Naive thymus-derived CD4-positive, alpha-beta T cell (primary cell): ENCODE measurements around the gene ZNF416. TPM values are rescaled to one million over a fixed set of nuclear protein-coding genes. Genes with fewer than 3 reads are reported as not detected.

Source experiments
- ATAC-seq: fragments of 150-1000 bp; cut with Tn5 transposase; 2 replicates; pipeline ENCODE4 v1.10.0; 2021; ENCODE audit warnings: mild to moderate bottlenecking, moderate library complexity
- CTCF ChIA-PET: fragments of 350-600 bp; sonication (Branson Sonifier 250); formaldehyde crosslinking; loops from one replicate; lab custom pipeline; 2021; ENCODE audit warnings: antibody characterized with exemption; lab: Charles Lee
- POLR2A ChIA-PET: fragments of 350-600 bp; sonication (Branson Sonifier 250); formaldehyde crosslinking; loops from one replicate; lab custom pipeline; 2021; ENCODE audit warnings: antibody characterized with exemption, inconsistent platforms; lab: Charles Lee
- DNase-seq, 9 donors: peaks; one replicate each; pipeline versions ENCODE4 v3.0.0 to v3.0.0-alpha.2; 2020 to 2022; ENCODE audit warnings: mixed read lengths in 1 of 9
- H3K27ac ChIP-seq: one replicate; pipeline ENCODE4 v1.7.0; 2013; ENCODE audit warnings: mild to moderate bottlenecking, low read depth, low read length, moderate library complexity
- H3K27me3 ChIP-seq, 2 donors: one replicate each; pipeline ENCODE4 v1.7.0; 2013; ENCODE audit warnings: low read length in 2 of 2, mild to moderate bottlenecking in 2 of 2, moderate library complexity in 2 of 2; ENCODE audit not compliant: control insufficient read depth in 2 of 2, insufficient read depth in 2 of 2
- H3K36me3 ChIP-seq, 3 experiments: 1 replicate in 2 of 3; 2 replicates in 1 of 3; pipeline ENCODE4 v1.7.0; 2013; ENCODE audit warnings: low read length in 3 of 3, mild to moderate bottlenecking in 3 of 3, moderate library complexity in 1 of 3; ENCODE audit not compliant: insufficient read depth in 3 of 3, control insufficient read depth in 2 of 3
- H3K4me1 ChIP-seq, 2 donors: one replicate each; pipeline ENCODE4 v1.7.0; 2013; ENCODE audit warnings: low read length in 2 of 2, mild to moderate bottlenecking in 2 of 2, moderate library complexity in 1 of 2; ENCODE audit not compliant: control insufficient read depth in 2 of 2, insufficient read depth in 2 of 2
- H3K4me3 ChIP-seq: 2 replicates; pipeline ENCODE4 v1.7.0; 2013; ENCODE audit warnings: mild to moderate bottlenecking, low read length
- H3K9me3 ChIP-seq, 3 experiments: 1 replicate in 2 of 3; 2 replicates in 1 of 3; pipeline ENCODE4 v1.7.0; 2013; ENCODE audit warnings: low read length in 3 of 3; ENCODE audit not compliant: control insufficient read depth in 2 of 3
- H3K27ac Mint-ChIP-seq, 9 donors: one replicate each; pipeline ENCODE4 v1.8.0; 2020 to 2022; ENCODE audit warnings: mixed read lengths in 9 of 9, mild to moderate bottlenecking in 8 of 9, moderate library complexity in 5 of 9, inconsistent platforms in 2 of 9
- H3K27me3 Mint-ChIP-seq, 5 donors: one replicate each; pipeline ENCODE4 v1.8.0; 2021 to 2022; ENCODE audit warnings: mixed read lengths in 5 of 5, mild to moderate bottlenecking in 1 of 5
- H3K36me3 Mint-ChIP-seq, 5 donors: one replicate each; pipeline ENCODE4 v1.8.0; 2020 to 2022; ENCODE audit warnings: mixed read lengths in 5 of 5, mild to moderate bottlenecking in 3 of 5, inconsistent platforms in 1 of 5
- H3K4me1 Mint-ChIP-seq, 7 donors: one replicate each; pipeline ENCODE4 v1.8.0; 2020 to 2022; ENCODE audit warnings: mixed read lengths in 7 of 7, mild to moderate bottlenecking in 3 of 7, inconsistent platforms in 1 of 7
- H3K4me3 Mint-ChIP-seq, 10 donors: one replicate each; pipeline ENCODE4 v1.8.0; 2020 to 2022; ENCODE audit warnings: mild to moderate bottlenecking in 10 of 10, mixed read lengths in 10 of 10, moderate library complexity in 6 of 10, inconsistent platforms in 2 of 10
- H3K9me3 Mint-ChIP-seq, 11 donors: one replicate each; pipeline ENCODE4 v1.8.0; 2020 to 2022; ENCODE audit warnings: mixed read lengths in 11 of 11, mild to moderate bottlenecking in 4 of 11, inconsistent platforms in 1 of 11, moderate library complexity in 1 of 11
- intact Hi-C, 2 donors: fragments of 100-400 bp; cut with micrococcal nuclease; formaldehyde crosslinking; loops; one replicate each; pipeline ENCODE4 v1.15.1; 2023
- polyA plus RNA-seq, 2 donors: library from polyadenylated mRNA; unstranded; fragments of 300-500 nt; fragmentation: Illumina TruSeq; gene quantifications; one replicate each; pipeline ENCODE4 v1.2.3, GENCODE V29; 2021
- total RNA-seq, 6 experiments: library from RNA in 5 of 6; stranded (reverse) in 5 of 6; gene quantifications; 1 replicate in 5 of 6; 2 replicates in 1 of 6; pipeline ENCODE4 v1.2.3 and lab custom pipeline; 2021 to 2026

ZNF416 gene
- total and polyA plus RNA-seq, 7 experiments from 2014 or later: 4.4 to 13.8 (median 5.7) TPM

DNA sequence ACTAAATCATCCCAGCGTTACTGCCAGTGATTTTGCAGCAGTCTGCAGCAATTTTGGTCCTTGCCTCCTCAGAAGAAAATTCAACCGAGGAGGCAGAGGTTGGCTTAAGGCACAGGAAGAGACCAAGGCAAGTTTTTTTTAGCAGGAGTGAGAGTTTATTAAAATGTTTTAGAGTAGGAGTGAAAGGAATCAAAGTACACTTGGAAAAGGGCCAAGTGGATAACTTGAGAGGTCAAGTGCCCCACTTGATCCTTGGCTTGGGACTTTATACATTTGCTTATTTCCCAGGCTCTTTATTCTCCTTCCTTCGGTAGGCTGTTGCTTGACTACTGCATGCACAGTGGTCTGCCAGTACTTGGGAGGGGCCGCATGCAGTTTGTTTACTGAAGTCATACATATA lies 32.4 kb upstream of the ZNF416 start:
- Histone ChIP-seq H3K4me1 (peaks cover 14 to 15% of the 10 kb centered on the region in 2 donors), H3K9me3 (peaks cover 12 to 40% (median 25%) of the 10 kb centered on the region in 3 experiments), H3K27ac (no peak overlapping the region), H3K27me3 (no peaks in the 10 kb centered on the region), H3K36me3 (peaks cover 2 to 35% (median 2%) of the 10 kb centered on the region in 3 experiments), H3K4me3 (no peak overlapping the region)
- Mint-ChIP-seq H3K4me3 (peak overlapping the region in 1 of 10 donors; percentile 41), H3K27me3 (no peaks in the 10 kb centered on the region), H3K9me3 (peaks cover 20 to 81% (median 54%) of the 10 kb centered on the region in 11 donors), H3K4me1 (peaks cover 12 to 27% (median 23%) of the 10 kb centered on the region in 7 donors), H3K27ac (no peak overlapping the region), H3K36me3 (peaks cover 25 to 51% (median 51%) of the 10 kb centered on the region in 5 donors)
- ATAC-seq (no peak), DNase-seq (no peak)
- ChIA-PET POLR2A (no interaction called here), CTCF (no interaction called here)
- intact Hi-C loops: no loop called here

DNA sequence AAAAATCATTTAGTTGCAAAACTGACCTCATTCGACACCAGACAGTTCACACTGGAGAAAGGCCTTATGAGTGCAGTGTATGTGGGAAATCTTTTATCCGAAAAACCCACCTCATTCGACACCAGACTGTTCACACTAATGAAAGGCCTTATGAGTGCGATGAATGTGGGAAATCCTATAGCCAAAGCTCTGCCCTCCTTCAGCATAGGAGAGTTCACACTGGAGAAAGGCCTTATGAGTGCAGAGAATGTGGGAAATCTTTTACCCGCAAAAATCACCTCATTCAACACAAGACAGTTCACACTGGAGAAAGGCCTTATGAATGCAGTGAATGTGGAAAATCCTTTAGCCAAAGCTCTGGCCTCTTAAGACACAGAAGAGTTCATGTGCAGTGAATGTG lies 28.2 kb upstream of the ZNF416 start:
- Histone ChIP-seq H3K36me3 (peaks cover 10 to 55% (median 13%) of the 10 kb centered on the region in 3 experiments), H3K27ac (no peak overlapping the region), H3K27me3 (no peaks in the 10 kb centered on the region), H3K9me3 (peaks cover 0 to 64% (median 12%) of the 10 kb centered on the region in 3 experiments), H3K4me1 (no peaks in the 10 kb centered on the region), H3K4me3 (no peak overlapping the region)
- intact Hi-C loops: no loop called here
- no peak overlapping the region for H3K4me3 Mint-ChIP-seq
- H3K9me3 Mint-ChIP-seq: peaks cover 25 to 95% (median 63%) of the 10 kb centered on the region in 11 donors
- H3K27ac Mint-ChIP-seq: no peak overlapping the region
- DNase-seq: no peak
- peaks cover 0 to 5% (median 0%) of the 10 kb centered on the region in 7 donors for H3K4me1 Mint-ChIP-seq
- H3K27me3 Mint-ChIP-seq: no peaks in the 10 kb centered on the region
- H3K36me3 Mint-ChIP-seq: peaks cover 33 to 68% (median 66%) of the 10 kb centered on the region in 5 donors
- ATAC-seq: no peak
- ChIA-PET POLR2A (no interaction called here), CTCF (no interaction called here)

GRCh38 chr19:57599761-57600383 lies 21.2 kb upstream of the ZNF416 start, which contains the start of gene ZNF530:
ZNF530 (plus strand) TSS chr19:57599885; CDS start chr19:57604346, 4,461 bp downstream.
- Histone ChIP-seq H3K27me3 (no peaks in the 10 kb centered on the region), H3K27ac (peak within 1 kb of the TSS; percentile 69), H3K9me3 (peaks cover 0 to 32% (median 0%) of the 10 kb centered on the region in 3 experiments), H3K4me3 (peak within 1 kb of the TSS; percentile 87), H3K4me1 (peaks cover 10% of the 10 kb centered on the region in 2 donors), H3K36me3 (peaks cover 0 to 32% (median 5%) of the 10 kb centered on the region in 3 experiments)
- H3K36me3 Mint-ChIP-seq: peaks cover 31 to 45% (median 43%) of the 10 kb centered on the region in 5 donors
- ChIA-PET POLR2A (interaction anchor here (1.2 to 1.9 kb wide), 2 partner anchors 14 to 21 kb away, joined by 3 to 11 read pairs; partner anchors contain the start of genes ZNF134 and ZNF416), CTCF (no interaction called here)
- H3K4me3 Mint-ChIP-seq: peak within 1 kb of the TSS; percentile 71 to 92 (median 89)
- intact Hi-C loops: loop anchor here (1.0 to 5.0 kb wide), 7 partner anchors 14 to 316 kb away; partner anchors contain the start of genes ZIK1 (in 2 of the 2), ZNF134 (in 2 of the 2), ZNF211 (in 2 of the 2) and ZNF416 (in 1 of the 2)
- H3K9me3 Mint-ChIP-seq: peaks cover 26 to 68% (median 44%) of the 10 kb centered on the region in 11 donors
- no peaks in the 10 kb centered on the region for H3K27me3 Mint-ChIP-seq
- ATAC-seq (peak; percentile 97), DNase-seq (peak; percentile 61 to 81 (median 73))
- peak within 1 kb of the TSS in 8 of 9 donors; percentile 51 to 90 (median 81) for H3K27ac Mint-ChIP-seq
- H3K4me1 Mint-ChIP-seq: peaks cover 14 to 28% (median 22%) of the 10 kb centered on the region in 7 donors

DNA sequence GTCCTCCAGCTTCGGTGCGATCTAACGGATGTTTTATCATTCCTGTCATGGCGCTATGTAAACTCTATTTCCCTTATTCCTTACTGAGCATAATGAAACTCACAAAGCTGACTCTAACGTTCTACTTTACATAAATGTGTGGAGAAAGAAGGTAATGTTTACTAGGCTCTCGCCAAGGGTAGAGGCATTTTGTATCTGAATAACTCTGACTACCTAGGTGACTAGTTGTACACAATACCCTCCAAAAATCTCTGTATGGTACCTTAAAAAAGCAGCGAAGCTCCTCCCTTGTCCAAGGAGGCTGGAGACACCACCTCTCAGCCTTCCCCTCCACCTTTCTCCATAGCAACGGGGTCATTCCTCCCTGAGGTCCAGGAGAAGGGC lies 20.7 kb upstream of the ZNF416 start:
- POLR2A ChIA-PET: interaction anchor here (1.9 kb wide), 1 partner anchor 15 kb away, joined by 11 read pairs; the partner anchor contains the start of gene ZNF134
- peaks cover 21 to 68% (median 43%) of the 10 kb centered on the region in 11 donors for H3K9me3 Mint-ChIP-seq

GRCh38 chr19:57587529-57587928 lies 8.8 kb upstream of the ZNF416 start:
- Mint-ChIP-seq H3K36me3 (peaks cover 55 to 82% (median 74%) of the 10 kb centered on the region in 5 donors), H3K4me1 (peaks cover 12 to 23% (median 19%) of the 10 kb centered on the region in 7 donors), H3K27me3 (no peaks in the 10 kb centered on the region), H3K4me3 (peak overlapping the region in 2 of 10 donors; percentile 21 to 63), H3K9me3 (peaks cover 35 to 97% (median 78%) of the 10 kb centered on the region in 11 donors), H3K27ac (no peak overlapping the region)
- Histone ChIP-seq H3K27me3 (no peaks in the 10 kb centered on the region), H3K9me3 (peaks cover 9 to 75% (median 47%) of the 10 kb centered on the region in 3 experiments), H3K36me3 (peaks cover 6 to 53% (median 13%) of the 10 kb centered on the region in 3 experiments), H3K4me3 (no peak overlapping the region), H3K27ac (no peak overlapping the region), H3K4me1 (peaks cover 7% of the 10 kb centered on the region in 2 donors)
- DNase-seq (no peak), ATAC-seq (no peak)
- CTCF ChIA-PET: no interaction called here
- POLR2A ChIA-PET: no interaction called here
- intact Hi-C loops: no loop called here

More for the DNA sequence above, 20.7 kb upstream of the ZNF416 start:
- intact Hi-C loops: loop anchor here (1.0 to 5.0 kb wide), 6 partner anchors 15 to 34 kb away; partner anchors contain the start of genes ZIK1 (in 2 of the 2), ZNF134 (in 2 of the 2), ZNF211 (in 2 of the 2) and ZNF416 (in 1 of the 2)
- ATAC-seq: no peak
- H3K4me1 ChIP-seq: peaks cover 10% of the 10 kb centered on the region in 2 donors
- H3K4me3 ChIP-seq: peak overlapping the region; percentile 87
- H3K9me3 ChIP-seq: peaks cover 0 to 31% (median 0%) of the 10 kb centered on the region in 3 experiments
- Mint-ChIP-seq H3K4me3 (peak overlapping the region; percentile 71 to 92 (median 89)), H3K27me3 (no peaks in the 10 kb centered on the region), H3K4me1 (peaks cover 14 to 28% (median 22%) of the 10 kb centered on the region in 7 donors), H3K36me3 (peaks cover 26 to 43% (median 38%) of the 10 kb centered on the region in 5 donors), H3K27ac (peak overlapping the region in 8 of 9 donors; percentile 51 to 90 (median 81))
- H3K36me3 ChIP-seq: peaks cover 0 to 27% (median under 1%) of the 10 kb centered on the region in 3 experiments
- CTCF ChIA-PET: no interaction called here
- no peak for DNase-seq
- no peaks in the 10 kb centered on the region for H3K27me3 ChIP-seq
- H3K27ac ChIP-seq: peak overlapping the region; percentile 69
